ENCODE results near the gene UST.

The UST gene

DNA sequence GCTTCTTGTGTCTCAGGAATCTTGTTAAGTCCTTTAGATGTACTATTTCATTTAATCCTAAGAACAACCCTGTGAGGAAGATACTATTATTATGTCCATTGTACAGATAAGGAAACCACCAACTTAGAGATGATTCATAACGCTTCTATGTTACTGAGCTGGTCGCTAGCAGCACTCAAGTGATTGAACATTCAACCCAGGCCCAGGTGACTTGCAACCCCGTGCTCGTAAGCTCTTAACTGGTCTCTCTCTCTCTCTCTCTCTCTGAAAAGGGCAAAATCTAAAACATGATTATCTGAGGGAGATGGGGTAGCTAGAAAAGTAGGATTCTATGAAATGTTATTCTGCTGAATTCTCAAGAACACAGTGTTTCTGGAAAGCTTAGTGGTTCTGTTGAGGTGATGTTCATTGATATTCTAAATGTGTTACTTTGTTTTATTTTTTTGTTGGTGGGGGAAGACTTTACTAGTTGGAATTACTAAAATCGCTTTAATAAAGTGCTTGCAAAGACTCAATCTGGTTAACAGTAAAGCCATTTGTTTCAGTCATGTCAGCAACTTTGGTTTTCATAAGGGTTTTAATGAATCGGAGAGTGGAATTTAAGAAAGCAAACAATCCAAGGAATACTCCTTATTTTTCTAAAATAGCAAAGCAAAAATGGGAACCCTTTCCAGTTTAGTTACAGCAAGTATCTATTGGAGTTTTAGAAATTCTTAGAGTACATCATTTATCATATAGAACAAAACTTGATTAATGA lies 305.7 kb downstream of the UST start:
- Histone ChIP-seq H3K36me3 (ENCODE audit: control insufficient read depth, insufficient read depth, low read length) (no peaks in the 10 kb centered on the region), H3K27ac (ENCODE audit: low read length) (no peak overlapping the region), H3K27me3 (ENCODE audit: control insufficient read depth, insufficient read depth, low read length) (no peaks in the 10 kb centered on the region), H3K4me3 (ENCODE audit: low read length) (no peak overlapping the region), H3K9me3 (ENCODE audit: control insufficient read depth, insufficient read depth, low read length) (no peaks in the 10 kb centered on the region), H3K4me1 (ENCODE audit: control insufficient read depth, insufficient read depth, low read length) (peaks cover 3% of the 10 kb centered on the region; the same call in 1 of the 2 replicates)
- no peak for DNase-seq (ENCODE audit: low read depth, low spot score)
- no CpG with 5 or more reads among the region's 6 CpGs for WGBS (ENCODE audit: insufficient coverage, insufficient read length)

DNA sequence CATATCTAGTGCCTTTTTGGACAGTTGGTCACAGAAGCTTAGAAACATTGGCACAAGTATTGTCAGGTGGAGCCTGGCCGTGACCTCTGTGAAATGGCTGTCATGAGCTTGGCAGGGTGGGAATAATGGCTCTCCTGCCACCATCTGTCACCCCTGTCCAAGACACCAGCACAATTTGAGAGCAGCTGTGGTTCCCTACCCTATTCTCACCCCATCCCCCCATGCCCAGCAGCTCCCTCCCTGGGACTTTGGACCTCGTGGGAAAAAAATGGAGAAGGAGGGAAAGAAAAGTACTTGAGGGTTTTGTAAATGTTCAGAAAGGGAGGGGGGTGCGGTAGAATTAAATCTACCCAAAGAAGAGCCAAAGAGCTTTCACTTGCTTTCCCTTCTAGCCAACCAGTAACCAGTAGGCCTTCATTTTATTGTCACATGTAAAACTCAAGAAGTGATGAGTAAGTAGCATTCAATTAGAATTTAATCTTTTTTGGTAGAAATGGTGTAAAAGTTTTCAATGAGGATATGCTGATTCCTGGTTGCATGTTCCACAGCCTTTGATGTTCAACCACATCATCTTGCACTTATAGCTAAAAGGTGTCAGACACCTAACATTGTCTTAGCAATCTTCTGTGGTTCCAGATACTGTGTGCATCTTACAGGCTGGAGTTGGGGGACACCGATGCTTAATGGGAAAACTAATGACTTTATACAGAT lies 307.2 kb downstream of the UST start:
- DNase-seq (ENCODE audit: low read depth, low spot score), result no peak
- Histone ChIP-seq H3K9me3 (ENCODE audit: control insufficient read depth, insufficient read depth, low read length) (no peaks in the 10 kb centered on the region), H3K27me3 (ENCODE audit: control insufficient read depth, insufficient read depth, low read length) (no peaks in the 10 kb centered on the region), H3K27ac (ENCODE audit: low read length) (no peak overlapping the region), H3K36me3 (ENCODE audit: control insufficient read depth, insufficient read depth, low read length) (no peaks in the 10 kb centered on the region), H3K4me3 (ENCODE audit: low read length) (no peak overlapping the region), H3K4me1 (ENCODE audit: control insufficient read depth, insufficient read depth, low read length) (peaks cover 3% of the 10 kb centered on the region; the same call in 1 of the 2 replicates)
- WGBS (ENCODE audit: insufficient coverage, insufficient read length), result no CpG with 5 or more reads among the region's 4 CpGs

DNA sequence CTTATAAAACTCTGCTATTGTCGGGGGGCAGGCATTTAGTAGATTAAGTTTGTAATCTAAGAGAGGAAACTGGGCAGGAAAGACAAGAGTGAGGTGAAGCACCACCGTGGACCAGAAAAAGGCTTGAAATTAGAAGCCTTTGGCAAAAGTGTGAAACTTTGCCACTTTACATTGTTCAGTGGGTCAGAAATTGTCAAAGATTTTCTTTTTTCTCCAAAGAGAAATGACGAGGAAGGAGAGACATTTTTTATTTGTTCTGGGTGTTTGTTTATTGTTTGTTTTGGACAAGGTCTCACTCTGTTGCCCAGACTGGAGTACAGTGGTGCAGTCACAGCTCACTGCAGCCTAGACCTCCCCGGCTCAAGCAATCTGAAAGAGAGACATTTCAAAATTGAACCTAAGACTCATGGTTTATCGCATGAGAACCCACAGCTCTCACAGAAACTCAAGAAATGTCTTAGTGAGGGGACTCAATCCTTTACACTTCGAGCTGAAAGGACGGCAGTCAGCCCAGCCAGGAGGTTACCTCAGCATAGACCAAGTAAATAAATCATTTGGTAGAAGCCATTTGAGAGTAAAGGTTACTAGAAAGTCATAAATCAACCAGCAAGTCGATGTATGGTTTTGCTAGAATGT lies 307.8 kb downstream of the UST start:
- Histone ChIP-seq H3K4me1 (ENCODE audit: control insufficient read depth, insufficient read depth, low read length) (peaks cover 6% of the 10 kb centered on the region), H3K27me3 (ENCODE audit: control insufficient read depth, insufficient read depth, low read length) (no peaks in the 10 kb centered on the region), H3K4me3 (ENCODE audit: low read length) (no peak overlapping the region), H3K36me3 (ENCODE audit: control insufficient read depth, insufficient read depth, low read length) (no peaks in the 10 kb centered on the region), H3K9me3 (ENCODE audit: control insufficient read depth, insufficient read depth, low read length) (no peaks in the 10 kb centered on the region), H3K27ac (ENCODE audit: low read length) (no peak overlapping the region)
- WGBS (ENCODE audit: insufficient coverage, insufficient read length), result no CpG with 5 or more reads among the region's 8 CpGs
- DNase-seq (ENCODE audit: low read depth, low spot score), result no peak

DNA sequence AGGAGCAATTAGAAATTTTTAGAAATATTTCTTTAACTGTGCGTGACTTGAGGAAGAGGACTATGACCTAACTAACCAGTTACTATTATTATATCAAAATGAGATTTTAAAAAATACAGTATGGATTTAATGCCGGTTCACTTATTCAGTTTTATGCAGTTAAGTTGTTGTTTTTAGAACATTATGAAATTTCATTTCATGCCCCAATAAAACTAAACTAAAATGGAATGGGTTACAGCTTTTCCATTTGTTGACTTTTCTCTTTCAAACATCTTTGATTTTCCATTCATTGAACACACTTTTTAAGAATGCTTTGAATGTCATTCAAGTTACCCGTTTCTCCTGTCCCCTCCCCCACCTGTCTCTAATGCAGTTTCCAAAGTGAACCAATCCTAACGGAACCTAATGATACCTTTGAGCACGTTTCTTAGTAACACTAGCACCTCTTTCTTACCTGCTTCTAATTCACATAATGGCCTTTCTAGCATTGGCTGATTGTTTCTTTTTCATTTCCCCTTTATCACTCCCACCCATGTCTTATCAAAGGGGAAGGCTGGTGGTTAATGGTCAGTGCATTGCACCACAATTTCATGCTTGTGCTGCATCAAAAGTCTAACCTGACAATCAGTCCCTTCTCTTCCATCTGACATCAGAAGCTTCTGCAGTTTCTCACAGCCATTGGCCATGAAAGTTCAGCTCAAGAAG lies 308.5 kb downstream of the UST start:
- Histone ChIP-seq H3K9me3 (ENCODE audit: control insufficient read depth, insufficient read depth, low read length) (no peaks in the 10 kb centered on the region), H3K36me3 (ENCODE audit: control insufficient read depth, insufficient read depth, low read length) (no peaks in the 10 kb centered on the region), H3K4me3 (ENCODE audit: low read length) (no peak overlapping the region), H3K4me1 (ENCODE audit: control insufficient read depth, insufficient read depth, low read length) (peaks cover 6% of the 10 kb centered on the region), H3K27me3 (ENCODE audit: control insufficient read depth, insufficient read depth, low read length) (no peaks in the 10 kb centered on the region), H3K27ac (ENCODE audit: low read length) (no peak overlapping the region)
- no peak for DNase-seq (ENCODE audit: low read depth, low spot score)
- WGBS (ENCODE audit: insufficient coverage, insufficient read length), result no CpG with 5 or more reads among the region's 5 CpGs

DNA sequence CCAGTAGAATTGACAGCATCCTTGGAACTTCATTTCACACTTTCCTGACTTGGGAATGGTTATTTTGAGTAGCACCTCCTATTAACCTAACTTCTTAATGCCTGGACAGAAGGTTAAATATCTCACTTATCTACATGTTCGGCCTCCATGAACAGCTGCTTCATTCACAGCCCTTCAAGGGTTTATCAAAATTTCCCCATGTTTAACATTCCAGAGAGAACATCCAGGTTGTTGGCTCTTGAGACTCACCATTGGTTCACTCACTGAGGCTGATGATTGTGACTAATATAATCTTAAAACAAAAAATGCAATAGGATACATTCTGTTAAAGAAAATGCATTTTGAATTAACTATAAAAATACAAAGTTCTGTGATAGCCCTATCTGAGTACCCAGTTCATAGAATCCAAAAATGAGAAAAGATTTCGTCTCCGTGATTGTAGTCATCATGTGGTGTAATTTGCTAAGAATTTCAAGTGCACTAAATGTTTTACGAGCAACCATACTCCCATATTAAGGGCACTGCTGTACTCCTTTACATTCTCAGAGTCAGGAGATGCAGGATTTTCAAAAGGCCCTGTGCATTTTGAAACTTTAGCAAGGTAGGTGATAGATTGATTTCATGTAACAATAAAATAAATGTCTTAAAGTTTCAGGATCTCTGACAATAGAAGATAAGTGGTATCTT lies 310.1 kb downstream of the UST start:
- no peak for DNase-seq (ENCODE audit: low read depth, low spot score)
- H3K4me1 ChIP-seq (ENCODE audit: control insufficient read depth, insufficient read depth, low read length), result peaks cover 4% of the 10 kb centered on the region
- no peaks in the 10 kb centered on the region for H3K9me3 ChIP-seq (ENCODE audit: control insufficient read depth, insufficient read depth, low read length)
- no peak overlapping the region for H3K27ac ChIP-seq (ENCODE audit: low read length)
- no peaks in the 10 kb centered on the region for H3K36me3 ChIP-seq (ENCODE audit: control insufficient read depth, insufficient read depth, low read length)
- no peaks in the 10 kb centered on the region for H3K27me3 ChIP-seq (ENCODE audit: control insufficient read depth, insufficient read depth, low read length)
- no CpG with 5 or more reads among the region's 4 CpGs for WGBS (ENCODE audit: insufficient coverage, insufficient read length)
- no peak overlapping the region for H3K4me3 ChIP-seq (ENCODE audit: low read length)

DNA sequence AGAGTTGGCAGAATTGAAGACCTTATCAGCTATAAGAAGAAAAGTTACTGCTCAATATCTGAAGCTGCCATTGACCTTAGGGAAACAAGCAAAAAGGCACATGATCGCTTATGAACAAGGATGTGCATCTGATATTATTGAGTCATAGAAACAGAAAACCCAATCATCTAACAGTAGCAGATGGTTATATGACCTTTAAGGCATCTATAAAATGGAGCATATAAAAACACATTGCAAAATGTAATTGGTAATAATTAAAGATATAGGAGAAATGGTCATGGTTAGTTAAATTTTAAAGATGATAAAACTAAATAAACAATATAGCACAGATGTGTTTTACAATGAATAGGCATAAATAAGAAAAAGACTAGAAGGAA lies 310.6 kb downstream of the UST start:
- Histone ChIP-seq H3K9me3 (ENCODE audit: control insufficient read depth, insufficient read depth, low read length) (no peaks in the 10 kb centered on the region), H3K27ac (ENCODE audit: low read length) (no peak overlapping the region), H3K36me3 (ENCODE audit: control insufficient read depth, insufficient read depth, low read length) (no peaks in the 10 kb centered on the region), H3K27me3 (ENCODE audit: control insufficient read depth, insufficient read depth, low read length) (no peaks in the 10 kb centered on the region), H3K4me3 (ENCODE audit: low read length) (no peak overlapping the region), H3K4me1 (ENCODE audit: control insufficient read depth, insufficient read depth, low read length) (peaks cover 4% of the 10 kb centered on the region)
- no CpG with 5 or more reads among the region's 1 CpG for WGBS (ENCODE audit: insufficient coverage, insufficient read length)
- DNase-seq (ENCODE audit: low read depth, low spot score), result no peak

DNA sequence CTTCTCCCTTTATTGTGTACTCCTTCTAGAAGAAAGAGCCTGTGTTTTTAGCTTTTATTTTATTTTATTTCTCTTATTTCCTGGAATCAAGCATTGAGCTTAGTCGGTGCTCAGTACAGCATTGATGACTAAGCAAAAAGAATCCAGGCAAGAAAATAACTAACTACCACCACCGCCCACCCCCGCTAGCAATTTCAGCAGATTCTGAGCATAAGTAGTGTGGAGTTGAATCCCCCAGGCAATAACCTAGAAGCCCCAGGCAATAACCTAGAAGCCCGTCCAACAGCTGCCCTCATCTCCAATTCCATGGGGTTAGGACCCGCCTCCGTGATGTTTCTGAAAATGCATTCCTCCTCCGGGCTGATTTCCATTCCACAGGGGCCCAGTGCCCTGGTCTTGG lies 312.7 kb downstream of the UST start:
- Histone ChIP-seq H3K27ac (ENCODE audit: low read length) (no peak overlapping the region), H3K4me3 (ENCODE audit: low read length) (no peak overlapping the region), H3K4me1 (ENCODE audit: control insufficient read depth, insufficient read depth, low read length) (peaks cover 4% of the 10 kb centered on the region), H3K36me3 (ENCODE audit: control insufficient read depth, insufficient read depth, low read length) (no peaks in the 10 kb centered on the region), H3K27me3 (ENCODE audit: control insufficient read depth, insufficient read depth, low read length) (no peaks in the 10 kb centered on the region), H3K9me3 (ENCODE audit: control insufficient read depth, insufficient read depth, low read length) (no peaks in the 10 kb centered on the region)
- no CpG with 5 or more reads among the region's 7 CpGs for WGBS (ENCODE audit: insufficient coverage, insufficient read length)
- no peak for DNase-seq (ENCODE audit: low read depth, low spot score)

DNA sequence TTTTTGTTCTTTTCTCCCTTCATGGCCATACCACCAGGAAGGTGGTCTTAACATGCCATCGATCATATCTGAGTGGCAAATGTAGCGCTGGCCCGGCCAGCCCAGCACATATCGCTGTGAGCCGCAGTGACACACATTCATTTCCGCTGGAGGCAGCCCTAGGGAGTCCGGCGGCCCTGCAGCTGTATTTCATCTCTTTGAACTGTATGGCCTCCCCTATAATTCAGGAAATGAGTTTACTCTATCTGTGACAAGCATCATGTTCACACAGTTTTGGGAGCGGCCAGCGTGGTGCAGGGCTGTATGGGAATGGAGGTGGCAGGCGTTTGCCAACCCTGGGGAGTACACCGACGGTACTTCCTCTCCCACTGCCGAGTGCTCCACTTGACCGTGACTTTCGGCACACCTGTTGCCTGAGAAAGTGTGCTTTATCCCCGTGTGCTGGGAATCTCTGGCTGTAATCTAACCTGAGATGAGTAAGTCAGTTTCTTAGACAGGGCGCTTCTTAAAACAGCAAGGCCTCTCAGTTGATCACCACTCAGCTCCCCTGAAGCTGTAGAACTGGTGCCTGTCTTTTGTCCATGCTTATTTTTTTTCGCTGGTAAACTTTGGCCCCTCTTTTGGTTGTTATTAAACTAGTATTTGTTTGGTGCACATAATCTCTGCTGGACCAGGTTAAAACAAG lies 313.6 kb downstream of the UST start:
- no peak for DNase-seq (ENCODE audit: low read depth, low spot score)
- no CpG with 5 or more reads among the region's 19 CpGs for WGBS (ENCODE audit: insufficient coverage, insufficient read length)
- Histone ChIP-seq H3K9me3 (ENCODE audit: control insufficient read depth, insufficient read depth, low read length) (no peaks in the 10 kb centered on the region), H3K27me3 (ENCODE audit: control insufficient read depth, insufficient read depth, low read length) (no peaks in the 10 kb centered on the region), H3K36me3 (ENCODE audit: control insufficient read depth, insufficient read depth, low read length) (no peaks in the 10 kb centered on the region), H3K4me3 (ENCODE audit: low read length) (no peak overlapping the region), H3K27ac (ENCODE audit: low read length) (no peak overlapping the region), H3K4me1 (ENCODE audit: control insufficient read depth, insufficient read depth, low read length) (peaks cover 4% of the 10 kb centered on the region)

DNA sequence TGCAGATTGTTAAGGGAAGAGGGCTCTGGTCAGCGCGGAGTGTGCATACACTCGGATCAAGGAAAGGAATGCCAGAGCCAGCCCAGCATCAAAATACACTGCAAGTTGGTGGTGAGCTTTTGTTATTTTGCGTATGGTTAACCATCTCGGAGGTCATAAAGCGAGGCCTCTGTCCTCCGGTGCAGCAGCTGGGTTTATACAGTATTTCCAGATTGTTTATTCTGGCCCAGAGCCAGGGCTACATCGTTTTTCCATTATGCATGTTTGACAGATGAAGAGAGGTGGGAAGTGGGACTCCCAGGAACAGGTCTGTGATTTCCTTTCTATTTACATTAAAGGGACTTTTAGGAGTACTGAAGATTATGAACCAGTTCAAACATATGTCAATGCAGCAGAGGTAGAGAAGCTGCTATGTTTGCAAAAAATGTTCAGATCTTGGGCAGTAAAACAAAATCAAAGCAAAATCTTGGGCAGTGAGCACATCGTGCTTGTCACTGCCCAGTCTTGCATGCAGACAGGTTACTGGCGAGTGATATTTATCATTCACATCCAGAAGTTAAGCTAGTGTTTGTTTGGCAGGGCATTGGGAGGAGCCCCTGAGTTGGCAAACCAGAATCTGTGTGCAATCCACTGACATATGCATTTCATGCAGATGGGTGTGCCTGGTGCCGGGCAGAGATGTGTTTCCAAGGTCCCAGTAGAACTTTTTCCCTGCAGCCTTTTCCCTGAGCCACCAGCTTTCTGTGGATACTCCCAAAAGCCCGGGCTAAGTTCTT lies 314.3 kb downstream of the UST start:
- WGBS (ENCODE audit: insufficient coverage, insufficient read length), result no CpG with 5 or more reads among the region's 12 CpGs
- Histone ChIP-seq H3K27me3 (ENCODE audit: control insufficient read depth, insufficient read depth, low read length) (no peaks in the 10 kb centered on the region), H3K4me3 (ENCODE audit: low read length) (no peak overlapping the region), H3K4me1 (ENCODE audit: control insufficient read depth, insufficient read depth, low read length) (peaks cover 4% of the 10 kb centered on the region), H3K27ac (ENCODE audit: low read length) (no peak overlapping the region), H3K36me3 (ENCODE audit: control insufficient read depth, insufficient read depth, low read length) (no peaks in the 10 kb centered on the region), H3K9me3 (ENCODE audit: control insufficient read depth, insufficient read depth, low read length) (no peaks in the 10 kb centered on the region)
- no peak for DNase-seq (ENCODE audit: low read depth, low spot score)

Data from iPS DF 6.9 (cell line).